Gastroesophageal sphincter (tissue), 3 donors: ENCODE results near the gene KISS1.

Experiments
- CTCF ChIP-seq, 4 experiments: fragments of 200-600 bp in 2 of 4; fragments of 450-650 bp in 2 of 4; sonication (generic) in 1 of 4; IDR thresholded peaks; one replicate each; pipeline ENCODE4 v1.5.1; 2017 to 2019; ENCODE audit warnings: antibody characterized with exemption in 4 of 4, mild to moderate bottlenecking in 2 of 4, moderate library complexity in 2 of 4
- POLR2A ChIP-seq, 2 donors: fragments of 450-650 bp; IDR thresholded peaks; one replicate each; pipeline ENCODE4 v1.6.1; 2017; ENCODE audit warnings: antibody characterized with exemption in 2 of 2, mild to moderate bottlenecking in 2 of 2, moderate library complexity in 1 of 2
- POLR2AphosphoS5 ChIP-seq: sonication (generic); formaldehyde crosslinking; IDR thresholded peaks from one replicate; pipeline ENCODE4 v1.6.1; 2017; ENCODE audit warnings: antibody characterized with exemption

GRCh38 chr1:204205486-204205885 is 9.2 kb upstream of the KISS1 start:
- no peak for TF ChIP-seq CTCF (IDR thresholded peaks at IDR 0.05)
- TF ChIP-seq POLR2AphosphoS5: no peak
- no peak for TF ChIP-seq POLR2A (IDR thresholded peaks at IDR 0.05)
